Measurements from ENCODE around the gene RGCC.

DNA sequence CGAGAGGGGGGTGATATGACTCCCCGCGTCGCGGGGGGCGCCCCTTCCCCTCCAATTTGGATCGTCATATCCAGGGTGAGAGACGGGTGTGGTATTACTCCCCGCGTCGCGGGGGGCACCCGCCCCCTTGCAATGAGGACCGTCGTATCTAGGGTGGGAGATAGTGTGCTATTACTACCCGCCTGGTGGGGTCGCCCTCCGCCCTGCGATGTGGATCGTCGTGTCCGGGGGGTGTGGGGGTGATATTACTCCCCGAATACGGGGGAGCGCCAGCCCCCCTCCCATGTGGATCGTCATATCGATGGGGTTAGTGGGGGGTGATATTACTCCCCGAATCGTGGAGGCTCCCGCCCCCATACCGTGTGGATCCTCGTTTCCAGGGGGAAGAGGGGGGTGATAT lies 29.2 kb upstream of the RGCC start:
- no peak for TF ChIP-seq TAF1 (IDR thresholded peaks at IDR 0.05; ENCODE audit: low read depth)
- TF ChIP-seq, protein P1, sequence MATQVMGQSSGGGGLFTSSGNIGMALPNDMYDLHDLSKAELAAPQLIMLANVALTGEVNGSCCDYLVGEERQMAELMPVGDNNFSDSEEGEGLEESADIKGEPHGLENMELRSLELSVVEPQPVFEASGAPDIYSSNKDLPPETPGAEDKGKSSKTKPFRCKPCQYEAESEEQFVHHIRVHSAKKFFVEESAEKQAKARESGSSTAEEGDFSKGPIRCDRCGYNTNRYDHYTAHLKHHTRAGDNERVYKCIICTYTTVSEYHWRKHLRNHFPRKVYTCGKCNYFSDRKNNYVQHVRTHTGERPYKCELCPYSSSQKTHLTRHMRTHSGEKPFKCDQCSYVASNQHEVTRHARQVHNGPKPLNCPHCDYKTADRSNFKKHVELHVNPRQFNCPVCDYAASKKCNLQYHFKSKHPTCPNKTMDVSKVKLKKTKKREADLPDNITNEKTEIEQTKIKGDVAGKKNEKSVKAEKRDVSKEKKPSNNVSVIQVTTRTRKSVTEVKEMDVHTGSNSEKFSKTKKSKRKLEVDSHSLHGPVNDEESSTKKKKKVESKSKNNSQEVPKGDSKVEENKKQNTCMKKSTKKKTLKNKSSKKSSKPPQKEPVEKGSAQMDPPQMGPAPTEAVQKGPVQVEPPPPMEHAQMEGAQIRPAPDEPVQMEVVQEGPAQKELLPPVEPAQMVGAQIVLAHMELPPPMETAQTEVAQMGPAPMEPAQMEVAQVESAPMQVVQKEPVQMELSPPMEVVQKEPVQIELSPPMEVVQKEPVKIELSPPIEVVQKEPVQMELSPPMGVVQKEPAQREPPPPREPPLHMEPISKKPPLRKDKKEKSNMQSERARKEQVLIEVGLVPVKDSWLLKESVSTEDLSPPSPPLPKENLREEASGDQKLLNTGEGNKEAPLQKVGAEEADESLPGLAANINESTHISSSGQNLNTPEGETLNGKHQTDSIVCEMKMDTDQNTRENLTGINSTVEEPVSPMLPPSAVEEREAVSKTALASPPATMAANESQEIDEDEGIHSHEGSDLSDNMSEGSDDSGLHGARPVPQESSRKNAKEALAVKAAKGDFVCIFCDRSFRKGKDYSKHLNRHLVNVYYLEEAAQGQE (IDR thresholded peaks at IDR 0.05; ENCODE audit: borderline replicate concordance), result no peak
- TF ChIP-seq, protein P2, sequence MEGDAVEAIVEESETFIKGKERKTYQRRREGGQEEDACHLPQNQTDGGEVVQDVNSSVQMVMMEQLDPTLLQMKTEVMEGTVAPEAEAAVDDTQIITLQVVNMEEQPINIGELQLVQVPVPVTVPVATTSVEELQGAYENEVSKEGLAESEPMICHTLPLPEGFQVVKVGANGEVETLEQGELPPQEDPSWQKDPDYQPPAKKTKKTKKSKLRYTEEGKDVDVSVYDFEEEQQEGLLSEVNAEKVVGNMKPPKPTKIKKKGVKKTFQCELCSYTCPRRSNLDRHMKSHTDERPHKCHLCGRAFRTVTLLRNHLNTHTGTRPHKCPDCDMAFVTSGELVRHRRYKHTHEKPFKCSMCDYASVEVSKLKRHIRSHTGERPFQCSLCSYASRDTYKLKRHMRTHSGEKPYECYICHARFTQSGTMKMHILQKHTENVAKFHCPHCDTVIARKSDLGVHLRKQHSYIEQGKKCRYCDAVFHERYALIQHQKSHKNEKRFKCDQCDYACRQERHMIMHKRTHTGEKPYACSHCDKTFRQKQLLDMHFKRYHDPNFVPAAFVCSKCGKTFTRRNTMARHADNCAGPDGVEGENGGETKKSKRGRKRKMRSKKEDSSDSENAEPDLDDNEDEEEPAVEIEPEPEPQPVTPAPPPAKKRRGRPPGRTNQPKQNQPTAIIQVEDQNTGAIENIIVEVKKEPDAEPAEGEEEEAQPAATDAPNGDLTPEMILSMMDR (IDR thresholded peaks at IDR 0.05; ENCODE audit: poor library complexity, severe bottlenecking), result no peak
- no peak for TF ChIP-seq POLR2AphosphoS5 (IDR thresholded peaks at IDR 0.05)
- TF ChIP-seq EZH2 (IDR thresholded peaks at IDR 0.05; ENCODE audit: borderline replicate concordance, insufficient read depth, low read length, poor library complexity, severe bottlenecking), result no peak
- TF ChIP-seq RAD21 (conservative IDR thresholded peaks at IDR 0.05), result no peak
- no peak for TF ChIP-seq EP300 (conservative IDR thresholded peaks at IDR 0.05; ENCODE audit: poor library complexity, severe bottlenecking)
- no peak for TF ChIP-seq SMC3 (conservative IDR thresholded peaks at IDR 0.05; ENCODE audit: poor library complexity)
